H1 (cell line): Measurements from ENCODE around the gene C17orf113. TPM values are rescaled to one million over a fixed set of nuclear protein-coding genes. Genes with fewer than 3 reads are reported as not detected.
A peak's percentile ranks its signal among the peaks of the same experiment; 100 is the strongest.

Source experiments
- CTCF ChIA-PET: fragments of 300-600 bp; sonication (Branson Sonifier 250); formaldehyde crosslinking; loops from one replicate; lab custom pipeline; 2021; ENCODE audit not compliant: partially characterized antibody; lab: Charles Lee
- POLR2A ChIA-PET: fragments of 300-600 bp; sonication (Branson Sonifier 250); formaldehyde crosslinking; loops from one replicate; lab custom pipeline; 2021; ENCODE audit warnings: inconsistent platforms; ENCODE audit not compliant: partially characterized antibody; lab: Charles Lee
- DNase-seq, 2 experiments: peaks; one replicate each; pipeline versions ENCODE4 v3.0.0 to v3.0.0-alpha.2; 2010 to 2022; ENCODE audit warnings: low spot score in 2 of 2, low read depth in 1 of 2, mixed read lengths in 1 of 2
- FAIRE-seq: peaks from 2 replicates; lab custom pipeline; 2011; peaks lifted over from hg19 to GRCh38; lab: Jason Lieb, UNC
- H2AFZ ChIP-seq: 2 replicates; pipeline ENCODE4 v1.8.1; 2012; ENCODE audit warnings: low read length, inconsistent platforms
- H2AK5ac ChIP-seq: 2 replicates; pipeline ENCODE4 v1.6.1; 2013; ENCODE audit warnings: low read depth, low read length
- H2BK120ac ChIP-seq: replicated peaks from 2 replicates; pipeline ENCODE3; 2013; ENCODE audit warnings: low read depth, low read length, inconsistent platforms
- H2BK12ac ChIP-seq: 2 replicates; pipeline ENCODE4 v1.6.1; 2013; ENCODE audit warnings: low read depth, low read length
- H2BK15ac ChIP-seq: 2 replicates; pipeline ENCODE4 v1.6.1; 2013; ENCODE audit warnings: low read length
- H2BK20ac ChIP-seq: 2 replicates; pipeline ENCODE4 v1.6.1; 2013; ENCODE audit warnings: low read length
- H2BK5ac ChIP-seq: 2 replicates; pipeline ENCODE4 v1.6.1; 2013; ENCODE audit warnings: low read depth, low read length
- H3K14ac ChIP-seq: 2 replicates; pipeline ENCODE4 v1.6.1; 2013; ENCODE audit warnings: inconsistent platforms; ENCODE audit not compliant: insufficient read length
- H3K18ac ChIP-seq: 2 replicates; pipeline ENCODE4 v1.6.1; 2013; ENCODE audit warnings: low read length; ENCODE audit errors: extremely low read depth
- H3K23ac ChIP-seq: 2 replicates; pipeline ENCODE4 v1.6.1; 2013; ENCODE audit warnings: inconsistent platforms; ENCODE audit not compliant: insufficient read length
- H3K23me2 ChIP-seq: 2 replicates; pipeline ENCODE4 v1.6.1; 2013; ENCODE audit warnings: low read depth, low read length
- H3K27ac ChIP-seq: 2 replicates; pipeline ENCODE4 v1.6.1; 2011; ENCODE audit warnings: low read depth, low read length, inconsistent platforms
- H3K27me3 ChIP-seq, 4 experiments: replicated peaks in 1 of 4; 1 replicate in 1 of 4; 2 replicates in 3 of 4; pipeline versions ENCODE4 v1.6.1 to v1.8.1; 2011 to 2013; ENCODE audit warnings: low read length in 3 of 4, mild to moderate bottlenecking in 3 of 4, inconsistent platforms in 2 of 4, mixed read lengths in 2 of 4, moderate library complexity in 1 of 4; ENCODE audit not compliant: control insufficient read depth in 3 of 4, insufficient read depth in 3 of 4; ENCODE audit errors: extremely low read depth in 1 of 4
- H3K36me3 ChIP-seq, 4 experiments: 2 replicates each; pipeline versions ENCODE4 v1.6.1 to v1.8.1; 2011 to 2013; ENCODE audit warnings: mild to moderate bottlenecking in 4 of 4, low read length in 3 of 4, moderate library complexity in 2 of 4, control low read depth in 1 of 4, inconsistent platforms in 1 of 4; ENCODE audit not compliant: insufficient read depth in 4 of 4, control insufficient read depth in 2 of 4
- H3K4ac ChIP-seq: replicated peaks from 2 replicates; pipeline ENCODE3; 2013; ENCODE audit warnings: low read length, low read depth, mixed read lengths, inconsistent platforms; ENCODE audit not compliant: insufficient read length
- H3K4me1 ChIP-seq, 4 experiments: replicated peaks in 1 of 4; 1 replicate in 1 of 4; 2 replicates in 3 of 4; pipeline versions ENCODE4 v1.6.1 to v1.8.1; 2011 to 2013; ENCODE audit warnings: low read length in 3 of 4, inconsistent platforms in 2 of 4, mixed read lengths in 1 of 4; ENCODE audit not compliant: insufficient read depth in 4 of 4, control insufficient read depth in 3 of 4
- H3K4me2 ChIP-seq, 2 experiments: 2 replicates each; pipeline versions ENCODE4 v1.6.1 to v1.8.1; 2011 to 2013; ENCODE audit warnings: low read depth in 2 of 2, low read length in 2 of 2, control low read depth in 1 of 2, inconsistent platforms in 1 of 2, mild to moderate bottlenecking in 1 of 2; ENCODE audit not compliant: insufficient read depth in 1 of 2
- H3K4me3 ChIP-seq, 4 experiments: fragments of 200-600, 300-600 bp in 1 of 4; sonication (generic), shearing (Covaris generic), sonication (Bioruptor Twin) in 1 of 4; 2 replicates each; pipeline versions ENCODE4 v1.5.1 to v1.8.1; 2011 to 2016; ENCODE audit warnings: low read length in 4 of 4, low read depth in 3 of 4, control low read depth in 2 of 4, inconsistent platforms in 2 of 4, mild to moderate bottlenecking in 2 of 4, mixed read lengths in 1 of 4, moderate library complexity in 1 of 4; ENCODE audit not compliant: insufficient read depth in 2 of 4; ENCODE audit errors: extremely low read depth in 1 of 4
- H3K56ac ChIP-seq: replicated peaks from 2 replicates; pipeline ENCODE3; 2013; ENCODE audit warnings: low read depth, mild to moderate bottlenecking, mixed read lengths, low read length, inconsistent platforms; ENCODE audit not compliant: insufficient read length
- H3K79me1 ChIP-seq: 2 replicates; pipeline ENCODE4 v1.6.1; 2013; ENCODE audit warnings: low read depth, low read length, control low read depth
- H3K79me2 ChIP-seq, 2 experiments: 2 replicates each; pipeline versions ENCODE4 v1.6.1 to v1.8.1; 2012 to 2013; ENCODE audit warnings: low read length in 2 of 2, mild to moderate bottlenecking in 2 of 2, inconsistent platforms in 1 of 2; ENCODE audit not compliant: insufficient read depth in 2 of 2, control insufficient read depth in 1 of 2
- H3K9ac ChIP-seq, 4 experiments: replicated peaks in 1 of 4; 1 replicate in 1 of 4; 2 replicates in 3 of 4; pipeline versions ENCODE4 v1.6.1 to v1.8.1; 2011 to 2013; ENCODE audit warnings: low read depth in 3 of 4, low read length in 3 of 4, control low read depth in 2 of 4, mild to moderate bottlenecking in 2 of 4, moderate library complexity in 2 of 4, inconsistent platforms in 1 of 4; ENCODE audit errors: extremely low read depth in 1 of 4
- H3K9me3 ChIP-seq, 2 experiments: 2 replicates each; pipeline versions ENCODE4 v1.6.1 to v1.8.1; 2012 to 2013; ENCODE audit warnings: mild to moderate bottlenecking in 2 of 2, moderate library complexity in 2 of 2, control low read depth in 1 of 2, inconsistent platforms in 1 of 2, low read depth in 1 of 2, low read length in 1 of 2, mixed read lengths in 1 of 2; ENCODE audit not compliant: insufficient read depth in 2 of 2
- H4K20me1 ChIP-seq, 2 experiments: replicated peaks in 1 of 2; 2 replicates each; pipeline versions ENCODE3 to v1.8.1; 2011 to 2013; ENCODE audit warnings: inconsistent platforms in 2 of 2, low read length in 2 of 2, mild to moderate bottlenecking in 1 of 2; ENCODE audit not compliant: insufficient read depth in 2 of 2, control insufficient read depth in 1 of 2
- H4K5ac ChIP-seq: 2 replicates; pipeline ENCODE4 v1.6.1; 2013; ENCODE audit warnings: low read length, low read depth, mixed read lengths, inconsistent platforms; ENCODE audit not compliant: insufficient read length
- H4K8ac ChIP-seq: 2 replicates; pipeline ENCODE4 v1.8.0; 2013; ENCODE audit warnings: mild to moderate bottlenecking, moderate library complexity, low read length, inconsistent platforms; ENCODE audit not compliant: insufficient read depth; ENCODE audit errors: extremely low read depth
- H4K91ac ChIP-seq: replicated peaks from 2 replicates; pipeline ENCODE3; 2013; ENCODE audit warnings: low read length, mixed read lengths, inconsistent platforms; ENCODE audit not compliant: insufficient read length
- CTCF ChIP-seq, 3 experiments: IDR thresholded peaks; 1 replicate in 2 of 3; 2 replicates in 1 of 3; pipeline versions ENCODE4 v1.5.1 to v1.6.1; 2011; ENCODE audit warnings: low read length in 3 of 3, mild to moderate bottlenecking in 3 of 3, inconsistent platforms in 2 of 3, low read depth in 1 of 3, moderate library complexity in 1 of 3; ENCODE audit not compliant: insufficient read depth in 1 of 3; ENCODE audit errors: control extremely low read depth in 1 of 3
- HDAC2 ChIP-seq, 2 experiments: fragments of 300-600 bp in 1 of 2; sonication (generic) in 1 of 2; IDR thresholded peaks; 2 replicates each; pipeline ENCODE4 v1.6.1; 2011 to 2012; ENCODE audit warnings: low read depth in 2 of 2, low read length in 2 of 2, mild to moderate bottlenecking in 2 of 2, moderate library complexity in 2 of 2, borderline replicate concordance in 1 of 2, inconsistent platforms in 1 of 2
- KDM1A ChIP-seq: fragments of 200-600, 300-600 bp; sonication (generic); IDR thresholded peaks from 2 replicates; pipeline ENCODE4 v1.7.1; 2016; ENCODE audit warnings: mild to moderate bottlenecking, low read length, borderline replicate concordance
- RAD21 ChIP-seq, 2 experiments: IDR thresholded peaks in 1 of 2; conservative IDR thresholded peaks in 1 of 2; 2 replicates each; pipeline ENCODE4 v1.6.1; 2011; ENCODE audit warnings: low read depth in 2 of 2, low read length in 2 of 2, improper control_type of control experiment in 1 of 2, inconsistent platforms in 1 of 2, mild to moderate bottlenecking in 1 of 2, moderate library complexity in 1 of 2
- RFX5 ChIP-seq: IDR thresholded peaks from 2 replicates; pipeline ENCODE4 v1.6.1; 2011; ENCODE audit warnings: low read depth, low read length, improper control_type of control experiment, borderline replicate concordance
- SIN3A ChIP-seq, 2 experiments: IDR thresholded peaks in 1 of 2; conservative IDR thresholded peaks in 1 of 2; 2 replicates each; pipeline ENCODE4 v1.6.1; 2011 to 2012; ENCODE audit warnings: low read length in 2 of 2, improper control_type of control experiment in 1 of 2, low read depth in 1 of 2, mild to moderate bottlenecking in 1 of 2
- YY1 ChIP-seq: IDR thresholded peaks from 2 replicates; pipeline ENCODE4 v1.6.1; 2011; ENCODE audit warnings: low read depth, mild to moderate bottlenecking, low read length
- WGBS, 2 experiments: shearing (Covaris generic) in 1 of 2; methylation state at CpG; one replicate each; pipeline versions ENCODE4 v1.1.6 to v1.1.7; 2013 to 2015; ENCODE audit warnings: low lambda C conversion rate in 2 of 2, mixed read lengths in 2 of 2, inconsistent platforms in 1 of 2, low coverage in 1 of 2, missing lambda C conversion rate in 1 of 2; ENCODE audit not compliant: insufficient replicate concordance in 2 of 2, insufficient coverage in 1 of 2, insufficient read length in 1 of 2; ENCODE audit errors: extremely low coverage in 1 of 2, missing lambda C conversion rate in 1 of 2; 5-methylcytosine and 5-hydroxymethylcytosine counted together
- polyA plus RNA-seq, 7 experiments: library from polyadenylated mRNA; depleted of rRNA in 3 of 7; stranded (reverse) in 5 of 7; unstranded in 2 of 7; fragments of >200 nt in 5 of 7; fragments of 200-250 nt in 2 of 7; gene quantifications; 1 replicate in 5 of 7; 2 replicates in 1 of 7; 4 replicates in 1 of 7; pipeline versions ENCODE4 v1.2.1 to v1.2.3, GENCODE V29; 2011 to 2013; ENCODE audit warnings: missing spikeins in 2 of 7, mixed read lengths in 2 of 7
- total RNA-seq: library from RNA; stranded (reverse); fragmentation: NEBNext Ultra II Directional; extraction: Animal tissue kit (Norgen Biotek cat#: 25700); gene quantifications from 2 replicates; pipeline ENCODE4 v1.2.1, GENCODE V29; 2021

The C17orf113 gene
- total and polyA plus RNA-seq, 2 of the 8 experiments (the other 6 are each of a cell fraction or from before 2014, with no cell fraction given), result 1.0 to 1.4 TPM

- DNase-seq, result peak in 1 of 2 experiments; percentile 96
- Histone ChIP-seq H2AFZ (no peak overlapping the region), H3K4me2 (peak overlapping the region in 1 of 2 experiments; percentile 18; a peak in 1 of 4 replicates)
Measured at GRCh38 chr17:42067371-42068091, 17.1 kb upstream of the C17orf113 start.

More at GRCh38 chr17:42067371-42068091, 17.1 kb upstream of the C17orf113 start:
- Histone ChIP-seq H2BK12ac (peak overlapping the region; percentile 79; the same call in 1 of the 2 replicates), H4K8ac (no peak overlapping the region), H3K79me2 (no peaks in the 10 kb centered on the region), H4K20me1 (no peaks in the 10 kb centered on the region), H3K18ac (no peak overlapping the region), H2BK15ac (no peak overlapping the region), H3K4me3 (no peak overlapping the region), H4K5ac (no peak overlapping the region), H3K79me1 (no peaks in the 10 kb centered on the region), H2BK5ac (no peak overlapping the region), H3K23me2 (peaks cover under 1% of the 10 kb centered on the region), H3K56ac (no peak overlapping the region), H3K27me3 (no peaks in the 10 kb centered on the region; a peak in 2 of 7 replicates), H2AK5ac (no peak overlapping the region), H4K91ac (no peak overlapping the region), H3K27ac (no peak overlapping the region), H3K9ac (no peak overlapping the region), H3K36me3 (no peaks in the 10 kb centered on the region), H2BK120ac (no peak overlapping the region), H3K4me1 (peaks cover 0 to 12% (median 5%) of the 10 kb centered on the region in 4 experiments; a peak in 6 of 7 replicates), H3K4ac (no peak overlapping the region), H2BK20ac (no peak overlapping the region), H3K23ac (no peak overlapping the region), H3K14ac (no peak overlapping the region), H3K9me3 (no peaks in the 10 kb centered on the region)
- ChIA-PET CTCF (interaction anchor here (0.6 to 17.0 kb wide), 38 partner anchors 9 to 1800 kb away, joined by 3 to 381 read pairs (median 7); partner anchors contain the start of genes DHX58, DNAJC7, HSPB9 and KAT2A), POLR2A (interaction anchor here (1.1 to 1.4 kb wide), 3 partner anchors 37 to 54 kb away, joined by 3 to 4 read pairs (median 3); partner anchors contain the start of gene KAT2A)
- FAIRE-seq, result peak; percentile 78
- 55% methylated on average over 12 of the region's 12 CpGs; no CpG with 5 or more reads in 1 of the 2 experiments for WGBS, 2 experiments
- peak; percentile 25; the same call in 1 of the 2 replicates for TF ChIP-seq KDM1A
- TF ChIP-seq CTCF (IDR thresholded peaks at IDR 0.05; ENCODE audit: control extremely low read depth in 1 of 3, insufficient read depth in 1 of 3, low read depth in 1 of 3, low read length in 3 of 3), result peak; percentile 79 to 98 (median 84)
- peak; percentile 60 to 62 for TF ChIP-seq RAD21 (IDR thresholded peaks at IDR 0.05 in 1 of 2, conservative IDR thresholded peaks at IDR 0.05 in 1 of 2; ENCODE audit: low read depth in 2 of 2, low read length in 2 of 2)
- TF ChIP-seq YY1, result 0 out of 2 replicates have a peak, but pooled peaks have one; percentile 57
- TF ChIP-seq RFX5, result no peak
- TF ChIP-seq SIN3A (conservative IDR thresholded peaks at IDR 0.05 in 1 of 2, IDR thresholded peaks at IDR 0.05 in 1 of 2; ENCODE audit: low read depth in 1 of 2, low read length in 2 of 2), result no peak; a peak in 1 of 4 replicates
- TF ChIP-seq HDAC2 (IDR thresholded peaks at IDR 0.05; ENCODE audit: borderline replicate concordance in 1 of 2, low read depth in 2 of 2, low read length in 2 of 2), result no peak
